ENCODE results near the gene TMCC3.

The TMCC3 gene

GRCh38 chr12:94666158-94666557, 15.8 kb upstream of the TMCC3 start:
- no peak for TF ChIP-seq CTCF (IDR thresholded peaks at IDR 0.05; ENCODE audit: control insufficient read depth, insufficient read depth, low read depth, low read length, missing control alignments)
- no peak for DNase-seq (ENCODE audit: low read depth)
- H3K4me3 ChIP-seq (ENCODE audit: control insufficient read depth, low read depth, low read length) = no peak overlapping the region

- no peak for DNase-seq (ENCODE audit: low read depth)
- no peak overlapping the region for H3K4me3 ChIP-seq (ENCODE audit: control insufficient read depth, low read depth, low read length)
- TF ChIP-seq CTCF (IDR thresholded peaks at IDR 0.05; ENCODE audit: control insufficient read depth, insufficient read depth, low read depth, low read length, missing control alignments) = no peak
These were observed 13.3 kb upstream of the TMCC3 start for GRCh38 chr12:94663702-94664101.

- no peak overlapping the region for H3K4me3 ChIP-seq (ENCODE audit: control insufficient read depth, low read depth, low read length)
- no peak for DNase-seq (ENCODE audit: low read depth)
- no peak for TF ChIP-seq CTCF (IDR thresholded peaks at IDR 0.05; ENCODE audit: control insufficient read depth, insufficient read depth, low read depth, low read length, missing control alignments)
These were observed 12.7 kb upstream of the TMCC3 start for GRCh38 chr12:94663071-94663470.

- TF ChIP-seq CTCF (IDR thresholded peaks at IDR 0.05; ENCODE audit: control insufficient read depth, insufficient read depth, low read depth, low read length, missing control alignments) = no peak
- DNase-seq (ENCODE audit: low read depth) = no peak
- no peak overlapping the region for H3K4me3 ChIP-seq (ENCODE audit: control insufficient read depth, low read depth, low read length)
These were observed 10.1 kb upstream of the TMCC3 start for GRCh38 chr12:94660436-94660835.

GRCh38 chr12:94659346-94659930, 9.1 kb upstream of the TMCC3 start:
- H3K4me3 ChIP-seq (ENCODE audit: control insufficient read depth, low read depth, low read length) = no peak overlapping the region
- no peak for TF ChIP-seq CTCF (IDR thresholded peaks at IDR 0.05; ENCODE audit: control insufficient read depth, insufficient read depth, low read depth, low read length, missing control alignments)
- DNase-seq (ENCODE audit: low read depth) = no peak

GRCh38 chr12:94658931-94659330, 8.6 kb upstream of the TMCC3 start:
- no peak overlapping the region for H3K4me3 ChIP-seq (ENCODE audit: control insufficient read depth, low read depth, low read length)
- DNase-seq (ENCODE audit: low read depth) = no peak
- no peak for TF ChIP-seq CTCF (IDR thresholded peaks at IDR 0.05; ENCODE audit: control insufficient read depth, insufficient read depth, low read depth, low read length, missing control alignments)

- DNase-seq (ENCODE audit: low read depth) = no peak
- no peak overlapping the region for H3K4me3 ChIP-seq (ENCODE audit: control insufficient read depth, low read depth, low read length)
- TF ChIP-seq CTCF (IDR thresholded peaks at IDR 0.05; ENCODE audit: control insufficient read depth, insufficient read depth, low read depth, low read length, missing control alignments) = no peak
These were observed 6.2 kb upstream of the TMCC3 start for GRCh38 chr12:94656556-94656955.
